GM13976 (cell line): ENCODE results near the gene UBTF.

Experiments used
- DNase-seq: peaks from one replicate; pipeline ENCODE4 v3.0.0; 2012; ENCODE audit warnings: low spot score
- in situ Hi-C: fragments of 300-500 bp; cut with MboI; formaldehyde crosslinking; loops from one replicate; pipeline ENCODE4 v1.12.0; 2022; ENCODE audit warnings: low sequenced_read_pairs, mixed read lengths, inconsistent platforms; ENCODE audit not compliant: unreplicated experiment
- TF ChIP-seq, protein P1 (sequence below): IDR thresholded peaks from 2 replicates; pipeline ENCODE4 v1.5.1; 2012; ENCODE audit warnings: borderline replicate concordance, mild to moderate bottlenecking; ENCODE audit not compliant: insufficient read depth; ENCODE audit errors: extremely low read depth, missing control alignments, control extremely low read depth

The UBTF gene

DNA sequence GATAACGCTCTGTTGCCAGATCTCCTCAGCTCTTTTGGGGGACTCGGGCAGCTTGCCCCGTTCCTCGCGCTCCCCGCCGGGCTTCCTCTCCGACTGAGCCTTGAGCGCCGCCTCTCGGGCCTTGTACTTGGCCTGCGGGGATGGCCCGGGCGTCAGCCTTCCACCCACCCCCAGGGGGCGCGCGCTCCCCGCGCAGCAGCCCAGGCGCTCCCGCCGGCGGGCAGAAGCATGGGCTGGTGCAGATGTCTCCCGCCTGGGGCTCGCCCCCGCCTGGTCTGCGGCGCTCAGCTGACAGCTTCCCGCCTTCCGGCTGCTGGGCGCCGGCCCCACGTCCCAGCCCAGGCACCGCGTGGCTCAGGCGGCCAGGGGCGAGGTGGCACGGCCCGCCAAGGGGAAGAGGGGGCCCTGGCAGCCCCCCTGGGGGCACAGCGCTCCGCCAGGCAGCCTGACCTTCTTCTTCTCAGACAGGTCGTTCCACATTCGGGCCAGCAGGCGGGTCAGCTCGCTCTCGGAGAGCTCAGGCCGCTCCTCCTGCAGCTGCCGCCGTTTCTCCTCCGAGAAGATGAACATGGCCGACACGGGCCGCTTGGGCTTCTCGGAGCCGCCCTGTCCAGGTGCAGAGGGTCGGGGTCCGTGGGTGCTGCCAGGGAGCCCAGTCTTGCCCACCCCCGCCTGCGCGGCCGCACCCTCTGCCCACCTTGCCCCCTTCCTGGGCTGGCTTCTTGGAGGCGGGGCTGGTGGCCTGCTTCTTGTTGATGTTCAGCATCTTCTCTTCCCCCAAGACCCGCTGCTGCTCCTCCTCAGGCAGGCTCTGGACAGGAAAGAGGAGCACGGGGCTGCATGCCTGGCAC is 8.9 kb downstream of the UBTF start:
- TF ChIP-seq, protein P1, sequence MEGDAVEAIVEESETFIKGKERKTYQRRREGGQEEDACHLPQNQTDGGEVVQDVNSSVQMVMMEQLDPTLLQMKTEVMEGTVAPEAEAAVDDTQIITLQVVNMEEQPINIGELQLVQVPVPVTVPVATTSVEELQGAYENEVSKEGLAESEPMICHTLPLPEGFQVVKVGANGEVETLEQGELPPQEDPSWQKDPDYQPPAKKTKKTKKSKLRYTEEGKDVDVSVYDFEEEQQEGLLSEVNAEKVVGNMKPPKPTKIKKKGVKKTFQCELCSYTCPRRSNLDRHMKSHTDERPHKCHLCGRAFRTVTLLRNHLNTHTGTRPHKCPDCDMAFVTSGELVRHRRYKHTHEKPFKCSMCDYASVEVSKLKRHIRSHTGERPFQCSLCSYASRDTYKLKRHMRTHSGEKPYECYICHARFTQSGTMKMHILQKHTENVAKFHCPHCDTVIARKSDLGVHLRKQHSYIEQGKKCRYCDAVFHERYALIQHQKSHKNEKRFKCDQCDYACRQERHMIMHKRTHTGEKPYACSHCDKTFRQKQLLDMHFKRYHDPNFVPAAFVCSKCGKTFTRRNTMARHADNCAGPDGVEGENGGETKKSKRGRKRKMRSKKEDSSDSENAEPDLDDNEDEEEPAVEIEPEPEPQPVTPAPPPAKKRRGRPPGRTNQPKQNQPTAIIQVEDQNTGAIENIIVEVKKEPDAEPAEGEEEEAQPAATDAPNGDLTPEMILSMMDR, result peak; percentile 100
- in situ Hi-C loops, result loop anchor here (25.0 kb wide), 1 partner anchor 302 kb away; the partner anchor contains the start of gene GPATCH8
- DNase-seq, result peak; percentile 93

DNA sequence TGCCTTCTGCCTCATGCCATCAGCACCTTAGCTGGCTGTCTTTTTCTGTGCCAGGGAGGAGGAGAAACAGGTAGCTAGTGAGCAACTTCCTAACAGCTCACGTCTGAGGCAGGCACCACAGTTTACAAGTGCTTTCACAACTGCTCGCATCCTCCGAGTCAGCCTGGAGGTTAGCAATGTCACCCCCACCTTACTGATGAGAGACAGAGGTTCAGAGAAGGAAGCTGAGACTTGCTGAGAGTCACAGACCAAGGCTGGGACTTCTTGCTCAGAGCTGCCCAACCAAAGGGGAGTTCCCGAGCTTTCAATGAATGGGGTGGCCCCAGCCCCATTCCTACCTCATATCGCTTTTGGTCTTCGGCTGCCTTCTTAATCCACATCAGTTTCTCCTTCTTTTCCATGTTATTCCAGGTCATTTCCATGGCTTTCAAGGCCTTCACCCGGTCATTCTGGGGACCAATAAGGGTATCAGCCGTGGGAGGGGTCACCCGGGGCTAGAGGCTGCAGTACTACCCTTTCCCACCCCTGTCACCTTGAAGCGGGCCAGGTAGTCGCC is 9.6 kb downstream of the UBTF start:
- in situ Hi-C loops, result loop anchor here (25.0 kb wide), 1 partner anchor 302 kb away; the partner anchor contains the start of gene GPATCH8

DNA sequence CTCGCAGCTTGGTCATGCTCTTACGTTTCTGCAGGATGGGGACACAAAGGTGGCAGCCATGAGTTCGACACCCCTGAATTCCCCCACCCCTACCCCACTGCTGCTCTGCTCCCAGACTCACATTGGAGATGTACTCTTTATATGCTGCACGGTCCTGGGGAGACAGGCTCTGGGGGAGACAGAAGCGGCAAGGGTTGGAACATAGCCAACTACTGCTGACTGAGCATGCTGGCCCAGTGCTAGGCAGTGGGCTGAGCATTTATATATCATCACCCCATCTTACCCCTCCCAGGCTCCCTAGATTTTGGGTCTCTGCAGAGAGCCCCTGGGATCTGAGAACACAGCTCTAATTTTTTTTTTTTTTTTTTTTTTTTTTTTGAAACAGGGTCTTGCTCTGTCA is 11.7 kb downstream of the UBTF start:
- in situ Hi-C loops, result loop anchor here (25.0 kb wide), 1 partner anchor 305 kb away; the partner anchor contains the start of gene GPATCH8
- no peak for DNase-seq
- TF ChIP-seq, protein P1, result no peak

More for the DNA sequence above, 9.6 kb downstream of the UBTF start:
- TF ChIP-seq, protein P1, result no peak
- peak; percentile 71 for DNase-seq

DNA sequence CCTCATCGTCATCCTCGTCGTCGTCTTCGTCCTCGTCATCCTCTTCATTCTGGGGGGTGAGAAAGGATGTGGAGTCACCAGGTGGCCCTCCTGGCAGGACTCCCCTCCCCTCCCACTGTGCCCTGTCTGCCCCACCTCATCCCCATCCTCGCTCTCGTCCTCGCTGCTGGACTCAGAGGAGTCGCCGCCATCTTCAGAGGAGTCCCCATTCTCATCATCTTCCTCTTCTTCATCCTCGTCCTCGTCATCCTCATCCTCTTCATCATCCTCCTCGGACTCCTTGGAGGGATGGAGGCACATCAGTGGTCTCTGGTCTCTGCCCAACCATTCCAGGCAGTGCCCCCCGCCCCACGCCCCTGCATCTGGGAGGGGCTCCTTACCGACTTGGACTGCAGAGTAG is 12.2 kb downstream of the UBTF start:
- no peak for DNase-seq
- in situ Hi-C loops, result loop anchor here (25.0 kb wide), 1 partner anchor 305 kb away; the partner anchor contains the start of gene GPATCH8
- TF ChIP-seq, protein P1, result no peak

DNA sequence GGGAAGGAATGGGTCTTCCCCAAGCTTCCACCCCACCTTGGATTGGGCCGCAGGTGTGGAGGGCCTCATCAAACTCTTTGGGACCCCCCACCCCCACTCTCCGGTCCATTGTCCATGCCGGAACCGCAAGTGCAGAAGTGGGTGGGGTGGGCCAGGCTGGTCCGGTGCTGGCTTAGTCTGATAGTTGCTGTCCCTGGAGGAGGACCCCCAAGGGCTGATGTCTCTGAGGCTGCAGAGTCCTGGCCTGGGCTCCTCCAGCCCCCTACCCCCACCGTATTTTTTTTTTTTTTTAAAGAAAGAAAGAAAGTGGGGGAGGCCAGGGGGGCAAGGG is 12.7 kb downstream of the UBTF start:
- no peak for DNase-seq
- in situ Hi-C loops, result loop anchor here (25.0 kb wide), 1 partner anchor 306 kb away; the partner anchor contains the start of gene GPATCH8
- TF ChIP-seq, protein P1, result no peak

DNA sequence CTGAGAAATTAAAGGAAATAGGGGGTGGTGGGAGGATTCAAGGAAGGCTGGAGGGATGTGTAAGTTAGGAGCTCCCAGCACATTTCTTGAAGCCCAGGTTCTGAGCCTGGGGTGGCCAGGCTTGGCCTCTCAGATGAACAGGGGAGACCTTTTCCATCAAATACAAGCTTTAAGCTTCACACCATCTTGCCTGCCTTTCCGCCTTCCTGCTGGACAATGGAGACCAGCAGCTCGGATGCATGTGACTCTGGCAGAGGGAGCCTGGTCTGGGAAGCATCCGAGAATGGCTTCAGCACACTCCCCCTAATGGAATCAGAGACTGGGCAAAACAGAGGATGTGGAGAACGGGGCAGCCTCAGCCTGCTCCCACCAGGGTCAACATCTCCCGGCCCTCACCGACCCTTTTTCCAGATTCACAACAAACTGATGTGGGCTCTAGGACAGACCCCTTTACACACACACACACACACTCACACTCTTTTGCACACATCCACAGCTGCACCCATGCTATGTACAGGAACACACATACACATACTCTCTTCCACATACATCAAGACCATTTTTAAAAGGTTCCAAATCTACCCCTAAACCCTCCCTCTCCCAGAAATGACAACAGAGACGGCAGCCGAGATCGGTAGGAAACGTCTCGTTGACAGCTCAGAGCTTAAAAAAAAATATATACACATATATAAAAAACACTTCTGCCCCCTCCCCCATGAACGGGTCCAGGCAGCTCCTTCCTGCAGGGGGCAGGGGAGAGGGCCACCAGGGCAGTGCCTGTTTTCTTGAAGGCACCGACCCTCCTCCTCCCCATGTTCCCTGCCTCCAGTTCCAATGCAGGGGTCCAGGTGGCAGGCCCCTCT is 13.3 kb downstream of the UBTF start:
- DNase-seq, result no peak
- in situ Hi-C loops, result loop anchor here (25.0 kb wide), 1 partner anchor 306 kb away; the partner anchor contains the start of gene GPATCH8
- TF ChIP-seq, protein P1, result no peak
